SJSA1 (cell line): Measurements from ENCODE around the gene GOLGA3. TPM values are rescaled to one million over a fixed set of nuclear protein-coding genes. Genes with fewer than 3 reads are reported as not detected.
"Not testable (repeated sequence)": the region's sequence is repeated elsewhere in the genome, so short reads cannot be mapped to it uniquely, and the experiment has no call there.

ENCODE experiments used
- DNase-seq, 2 experiments: peaks; one replicate each; pipeline ENCODE4 v3.0.0-alpha.2; 2015 to 2020; ENCODE audit warnings: low spot score in 2 of 2, low read depth in 1 of 2
- H3K27ac ChIP-seq: fragments of 250-450 bp; sonication (Bioruptor Pico); 2 replicates; pipeline ENCODE4 v1.5.1; 2020; ENCODE audit warnings: mild to moderate bottlenecking, moderate library complexity
- H3K27me3 ChIP-seq: fragments of 250-450 bp; sonication (Bioruptor Pico); replicated peaks from 2 replicates; pipeline ENCODE4 v1.5.1; 2020; ENCODE audit warnings: mild to moderate bottlenecking, moderate library complexity
- H3K36me3 ChIP-seq: fragments of 250-450 bp; sonication (Bioruptor Pico); 2 replicates; pipeline ENCODE4 v1.5.1; 2020; ENCODE audit warnings: mild to moderate bottlenecking
- H3K4me1 ChIP-seq: fragments of 250-450 bp; sonication (Bioruptor Pico); replicated peaks from 2 replicates; pipeline ENCODE4 v1.6.1; 2021; ENCODE audit warnings: mild to moderate bottlenecking
- H3K4me3 ChIP-seq: fragments of 250-450 bp; sonication (Bioruptor Pico); 2 replicates; pipeline ENCODE4 v1.5.1; 2020; ENCODE audit warnings: mild to moderate bottlenecking
- H3K9me3 ChIP-seq: fragments of 250-450 bp; sonication (Bioruptor Pico); replicated peaks from 2 replicates; pipeline ENCODE4 v1.5.1; 2020; ENCODE audit warnings: mild to moderate bottlenecking
- total RNA-seq: library from RNA; depleted of rRNA; stranded (reverse); fragments of >200 nt; shearing (Covaris generic); gene quantifications from 2 replicates; pipeline ENCODE4 v1.2.3, GENCODE V29; 2014

GOLGA3 gene
- total RNA-seq, 1 experiment from 2014 or later, result 71.1 TPM

GRCh38 chr12:132813443-132813842 lies 15.2 kb downstream of the GOLGA3 start:
- H3K36me3 ChIP-seq, result peaks cover 65% of the 10 kb centered on the region
- H3K27ac ChIP-seq, result peak overlapping the region; percentile 42
- H3K4me3 ChIP-seq, result no peak overlapping the region
- no peak for DNase-seq
- peaks cover 26% of the 10 kb centered on the region for H3K4me1 ChIP-seq
- H3K27me3 ChIP-seq, result no peaks in the 10 kb centered on the region
- no peaks in the 10 kb centered on the region for H3K9me3 ChIP-seq

GRCh38 chr12:132812631-132813305 lies 15.9 kb downstream of the GOLGA3 start:
- no peak overlapping the region for H3K4me3 ChIP-seq
- peak overlapping the region; percentile 42 for H3K27ac ChIP-seq
- no peaks in the 10 kb centered on the region for H3K9me3 ChIP-seq
- H3K27me3 ChIP-seq, result no peaks in the 10 kb centered on the region
- H3K36me3 ChIP-seq, result peaks cover 67% of the 10 kb centered on the region
- H3K4me1 ChIP-seq, result peaks cover 26% of the 10 kb centered on the region
- peak; percentile 79 to 90 for DNase-seq

GRCh38 chr12:132809391-132809790 lies 19.3 kb downstream of the GOLGA3 start:
- not testable (repeated sequence) for H3K9me3 ChIP-seq, H3K27ac ChIP-seq, DNase-seq, H3K27me3 ChIP-seq, H3K4me3 ChIP-seq
- peaks cover 68% of the 10 kb centered on the region for H3K36me3 ChIP-seq
- peaks cover 24% of the 10 kb centered on the region for H3K4me1 ChIP-seq

GRCh38 chr12:132807295-132808092 lies 21.2 kb downstream of the GOLGA3 start:
- Histone ChIP-seq H3K27me3 (no peaks in the 10 kb centered on the region), H3K4me3 (no peak overlapping the region), H3K27ac (no peak overlapping the region), H3K4me1 (peaks cover 5% of the 10 kb centered on the region), H3K9me3 (no peaks in the 10 kb centered on the region), H3K36me3 (peaks cover 82% of the 10 kb centered on the region)
- no peak for DNase-seq

GRCh38 chr12:132806857-132807256 lies 21.8 kb downstream of the GOLGA3 start:
- Histone ChIP-seq H3K27me3 (no peaks in the 10 kb centered on the region), H3K36me3 (peaks cover 78% of the 10 kb centered on the region), H3K27ac (no peak overlapping the region), H3K9me3 (no peaks in the 10 kb centered on the region), H3K4me1 (no peaks in the 10 kb centered on the region), H3K4me3 (no peak overlapping the region)
- DNase-seq, result no peak

GRCh38 chr12:132804426-132804861 lies 24.2 kb downstream of the GOLGA3 start:
- no peak overlapping the region for H3K27ac ChIP-seq
- no peak overlapping the region for H3K4me3 ChIP-seq
- peaks cover 81% of the 10 kb centered on the region for H3K36me3 ChIP-seq
- H3K4me1 ChIP-seq, result no peaks in the 10 kb centered on the region
- H3K27me3 ChIP-seq, result no peaks in the 10 kb centered on the region
- H3K9me3 ChIP-seq, result no peaks in the 10 kb centered on the region
- DNase-seq, result no peak

- no peaks in the 10 kb centered on the region for H3K4me1 ChIP-seq
- no peaks in the 10 kb centered on the region for H3K27me3 ChIP-seq
- DNase-seq, result no peak
- peaks cover 87% of the 10 kb centered on the region for H3K36me3 ChIP-seq
- no peaks in the 10 kb centered on the region for H3K9me3 ChIP-seq
- no peak overlapping the region for H3K27ac ChIP-seq
- no peak overlapping the region for H3K4me3 ChIP-seq
These were observed 24.8 kb downstream of the GOLGA3 start for GRCh38 chr12:132803888-132804287.

- no peaks in the 10 kb centered on the region for H3K9me3 ChIP-seq
- no peaks in the 10 kb centered on the region for H3K27me3 ChIP-seq
- peaks cover 83% of the 10 kb centered on the region for H3K36me3 ChIP-seq
- H3K27ac ChIP-seq, result no peak overlapping the region
- no peak for DNase-seq
- H3K4me1 ChIP-seq, result no peaks in the 10 kb centered on the region
- H3K4me3 ChIP-seq, result no peak overlapping the region
These were observed 25.5 kb downstream of the GOLGA3 start for GRCh38 chr12:132803125-132803524.

GRCh38 chr12:132801741-132802140 lies 26.9 kb downstream of the GOLGA3 start:
- DNase-seq, result no peak
- H3K27ac ChIP-seq, result no peak overlapping the region
- H3K36me3 ChIP-seq, result peaks cover 85% of the 10 kb centered on the region
- no peak overlapping the region for H3K4me3 ChIP-seq
- H3K27me3 ChIP-seq, result no peaks in the 10 kb centered on the region
- no peaks in the 10 kb centered on the region for H3K9me3 ChIP-seq
- H3K4me1 ChIP-seq, result no peaks in the 10 kb centered on the region

- DNase-seq, result no peak
- H3K9me3 ChIP-seq, result no peaks in the 10 kb centered on the region
- H3K4me1 ChIP-seq, result no peaks in the 10 kb centered on the region
- no peak overlapping the region for H3K4me3 ChIP-seq
- H3K27ac ChIP-seq, result no peak overlapping the region
- H3K36me3 ChIP-seq, result peaks cover 89% of the 10 kb centered on the region
- H3K27me3 ChIP-seq, result no peaks in the 10 kb centered on the region
These were observed 29.8 kb downstream of the GOLGA3 start for GRCh38 chr12:132798836-132799235.

GRCh38 chr12:132797820-132798570 lies 30.7 kb downstream of the GOLGA3 start:
- no peak overlapping the region for H3K27ac ChIP-seq

GRCh38 chr12:132795847-132796246 lies 32.8 kb downstream of the GOLGA3 start:
- H3K27ac ChIP-seq, result no peak overlapping the region
- no peaks in the 10 kb centered on the region for H3K27me3 ChIP-seq
- peaks cover 65% of the 10 kb centered on the region for H3K36me3 ChIP-seq
- DNase-seq, result no peak
- no peaks in the 10 kb centered on the region for H3K9me3 ChIP-seq
- H3K4me3 ChIP-seq, result no peak overlapping the region
- no peaks in the 10 kb centered on the region for H3K4me1 ChIP-seq

More at GRCh38 chr12:132797820-132798570, 30.7 kb downstream of the GOLGA3 start:
- no peak overlapping the region for H3K4me3 ChIP-seq
- no peaks in the 10 kb centered on the region for H3K4me1 ChIP-seq
- DNase-seq, result no peak
- H3K36me3 ChIP-seq, result peaks cover 83% of the 10 kb centered on the region
- no peaks in the 10 kb centered on the region for H3K9me3 ChIP-seq
- no peaks in the 10 kb centered on the region for H3K27me3 ChIP-seq

- H3K36me3 ChIP-seq, result peaks cover 57% of the 10 kb centered on the region
- H3K27ac ChIP-seq, DNase-seq, H3K4me1 ChIP-seq, H3K27me3 ChIP-seq, H3K4me3 ChIP-seq, H3K9me3 ChIP-seq: not testable (repeated sequence)
These were observed 36.7 kb downstream of the GOLGA3 start for GRCh38 chr12:132791940-132792339.

- H3K27ac ChIP-seq, result no peak overlapping the region
- peaks cover 54% of the 10 kb centered on the region for H3K36me3 ChIP-seq
- no peaks in the 10 kb centered on the region for H3K4me1 ChIP-seq
These were observed 39.6 kb downstream of the GOLGA3 start for GRCh38 chr12:132789099-132789471.

More at GRCh38 chr12:132789099-132789471, 39.6 kb downstream of the GOLGA3 start:
- H3K9me3 ChIP-seq, result no peaks in the 10 kb centered on the region
- DNase-seq, result no peak
- no peak overlapping the region for H3K4me3 ChIP-seq
- H3K27me3 ChIP-seq, result no peaks in the 10 kb centered on the region
